Caco-2 (cell line): ENCODE measurements around the gene CNPY4. TPM values are rescaled to one million over a fixed set of nuclear protein-coding genes. Genes with fewer than 3 reads are reported as not detected.

ENCODE experiments used
- BruUV-seq: library from RNA; stranded (reverse); fragments of 400-500 nt; replicated peaks from 2 replicates; lab custom pipeline; 2021; lab: Mats Ljungman, UMichigan
- CTCF ChIA-PET: fragments of 300-600 bp; sonication (Branson Sonifier 250); formaldehyde crosslinking; loops from one replicate; lab custom pipeline; 2022; ENCODE audit warnings: antibody characterized with exemption; lab: Charles Lee
- POLR2A ChIA-PET: fragments of 300-600 bp; sonication (Branson Sonifier 250); formaldehyde crosslinking; loops from one replicate; lab custom pipeline; 2022; ENCODE audit warnings: antibody characterized with exemption; lab: Charles Lee
- DNase-seq, 2 experiments: peaks; one replicate each; pipeline versions ENCODE4 v3.0.0 to v3.0.0-alpha.2; 2020 to 2022
- H3K27me3 ChIP-seq: replicated peaks from 2 replicates; pipeline ENCODE4 v1.6.0; 2011; ENCODE audit warnings: low read length; ENCODE audit not compliant: control insufficient read depth, insufficient read depth
- H3K36me3 ChIP-seq: 2 replicates; pipeline ENCODE4 v1.5.1; 2011; ENCODE audit warnings: low read length; ENCODE audit not compliant: control insufficient read depth, insufficient read depth
- H3K4me1 ChIP-seq: fragments of 250-450 bp; sonication (Bioruptor Pico); 2 replicates; pipeline ENCODE4 v1.5.1; 2020; ENCODE audit warnings: mild to moderate bottlenecking
- H3K4me3 ChIP-seq: 2 replicates; pipeline ENCODE4 v1.5.1; 2011; ENCODE audit warnings: low read depth, mild to moderate bottlenecking, control low read depth, low read length
- H3K9me3 ChIP-seq: fragments of 250-450 bp; sonication (Bioruptor Pico); 2 replicates; pipeline ENCODE4 v1.5.1; 2020; ENCODE audit warnings: mild to moderate bottlenecking, moderate library complexity
- H3K27ac Mint-ChIP-seq: one replicate; pipeline ENCODE4 v1.8.0; 2022; ENCODE audit warnings: mixed read lengths; ENCODE audit not compliant: unreplicated experiment
- H3K27me3 Mint-ChIP-seq: one replicate; pipeline ENCODE4 v1.8.0; 2022; ENCODE audit warnings: mixed read lengths; ENCODE audit not compliant: insufficient read depth, unreplicated experiment
- H3K36me3 Mint-ChIP-seq: one replicate; pipeline ENCODE4 v1.8.0; 2022; ENCODE audit warnings: mild to moderate bottlenecking, mixed read lengths; ENCODE audit not compliant: insufficient read depth, unreplicated experiment
- H3K4me1 Mint-ChIP-seq: one replicate; pipeline ENCODE4 v1.8.0; 2022; ENCODE audit warnings: low read depth, mixed read lengths; ENCODE audit not compliant: unreplicated experiment
- H3K4me3 Mint-ChIP-seq: one replicate; pipeline ENCODE4 v1.8.0; 2022; ENCODE audit warnings: mild to moderate bottlenecking, moderate library complexity, mixed read lengths; ENCODE audit not compliant: unreplicated experiment
- H3K9me3 Mint-ChIP-seq: one replicate; pipeline ENCODE4 v1.8.0; 2022; ENCODE audit warnings: mixed read lengths; ENCODE audit not compliant: unreplicated experiment
- CTCF ChIP-seq, 2 experiments: fragments of 200-600 bp in 1 of 2; IDR thresholded peaks; 1 replicate in 1 of 2; 2 replicates in 1 of 2; pipeline versions ENCODE4 v1.5.1 to v1.8.0; 2011 to 2022; ENCODE audit warnings: antibody characterized with exemption in 1 of 2, control low read depth in 1 of 2, inconsistent platforms in 1 of 2, low read depth in 1 of 2, low read length in 1 of 2, mild to moderate bottlenecking in 1 of 2, moderate library complexity in 1 of 2; ENCODE audit not compliant: insufficient read depth in 1 of 2, severe bottlenecking in 1 of 2, unreplicated experiment in 1 of 2
- intact Hi-C: fragments of 100-400 bp; cut with micrococcal nuclease; formaldehyde crosslinking; loops from one replicate; pipeline ENCODE4 v1.10.0; 2022; ENCODE audit not compliant: unreplicated experiment
- total RNA-seq: library from RNA; stranded (reverse); gene quantifications from 2 replicates; pipeline ENCODE4 v1.2.3, GENCODE V29; 2022

Gene CNPY4
- total RNA-seq, 1 experiment from 2014 or later, result 10.1 TPM

- peak overlapping the region; percentile 21 for H3K27ac Mint-ChIP-seq
- intact Hi-C loops, result no loop called here
- H3K27me3 ChIP-seq, result no peaks in the 10 kb centered on the region
- no peak for TF ChIP-seq CTCF (IDR thresholded peaks at IDR 0.05; ENCODE audit: insufficient read depth in 1 of 2, low read depth in 1 of 2, low read length in 1 of 2, severe bottlenecking in 1 of 2, unreplicated experiment in 1 of 2)
- no peaks in the 10 kb centered on the region for H3K9me3 ChIP-seq
- H3K36me3 Mint-ChIP-seq, result peaks cover 68% of the 10 kb centered on the region
- no peak for DNase-seq
- CTCF ChIA-PET, result no interaction called here
- H3K9me3 Mint-ChIP-seq, result no peaks in the 10 kb centered on the region
- no peaks in the 10 kb centered on the region for H3K4me1 Mint-ChIP-seq
- H3K36me3 ChIP-seq, result peaks cover 4% of the 10 kb centered on the region
- POLR2A ChIA-PET, result no interaction called here
- no peaks in the 10 kb centered on the region for H3K27me3 Mint-ChIP-seq
- peaks cover 5% of the 10 kb centered on the region; the same call in 1 of the 2 replicates for H3K4me1 ChIP-seq
- TSS peak; percentile 90 for BruUV-seq
- no peak overlapping the region for H3K4me3 ChIP-seq
- no peak overlapping the region for H3K4me3 Mint-ChIP-seq
These were observed 12.2 kb upstream of the CNPY4 start for GRCh38 chr7:100107125-100107737.

GRCh38 chr7:100107890-100108289 is 11.5 kb upstream of the CNPY4 start:
- TF ChIP-seq CTCF (IDR thresholded peaks at IDR 0.05; ENCODE audit: insufficient read depth in 1 of 2, low read depth in 1 of 2, low read length in 1 of 2, severe bottlenecking in 1 of 2, unreplicated experiment in 1 of 2), result no peak
- no peak overlapping the region for H3K4me3 Mint-ChIP-seq
- intact Hi-C loops, result no loop called here
- peak overlapping the region; percentile 21 for H3K27ac Mint-ChIP-seq
- DNase-seq, result no peak
- H3K27me3 ChIP-seq, result no peaks in the 10 kb centered on the region
- H3K27me3 Mint-ChIP-seq, result no peaks in the 10 kb centered on the region
- no peak overlapping the region for H3K4me3 ChIP-seq
- H3K36me3 Mint-ChIP-seq, result peaks cover 65% of the 10 kb centered on the region
- no TSS peak for BruUV-seq
- H3K9me3 ChIP-seq, result no peaks in the 10 kb centered on the region
- no peaks in the 10 kb centered on the region for H3K4me1 Mint-ChIP-seq
- H3K9me3 Mint-ChIP-seq, result no peaks in the 10 kb centered on the region
- no peaks in the 10 kb centered on the region for H3K4me1 ChIP-seq
- H3K36me3 ChIP-seq, result peaks cover 4% of the 10 kb centered on the region
- CTCF ChIA-PET, result no interaction called here
- POLR2A ChIA-PET, result no interaction called here

GRCh38 chr7:100109521-100110163 is 9.8 kb upstream of the CNPY4 start:
- Histone ChIP-seq H3K27me3 (no peaks in the 10 kb centered on the region), H3K4me1 (no peaks in the 10 kb centered on the region), H3K4me3 (no peak overlapping the region), H3K36me3 (peaks cover 4% of the 10 kb centered on the region), H3K9me3 (no peaks in the 10 kb centered on the region)
- Mint-ChIP-seq H3K4me3 (no peak overlapping the region), H3K27ac (no peak overlapping the region), H3K9me3 (no peaks in the 10 kb centered on the region), H3K4me1 (no peaks in the 10 kb centered on the region), H3K27me3 (no peaks in the 10 kb centered on the region), H3K36me3 (peaks cover 65% of the 10 kb centered on the region)
- DNase-seq, result peak in 1 of 2 experiments; percentile 34
- intact Hi-C loops, result no loop called here
- peak in 1 of 2 experiments; percentile 45 for TF ChIP-seq CTCF (IDR thresholded peaks at IDR 0.05; ENCODE audit: insufficient read depth in 1 of 2, low read depth in 1 of 2, low read length in 1 of 2, severe bottlenecking in 1 of 2, unreplicated experiment in 1 of 2)
- POLR2A ChIA-PET, result no interaction called here
- no TSS peak for BruUV-seq
- CTCF ChIA-PET, result no interaction called here
